NK-92 treated with Interleukin-12 subunit alpha and Interleukin-12 subunit beta, amount 100 ng/mL, for 24 hours (cell line): ENCODE data around the gene SLC28A3.

Source experiments
- DNase-seq: peaks from one replicate; lab custom pipeline; 2025; lab: John Stamatoyannopoulos, UW

The SLC28A3 gene

DNA sequence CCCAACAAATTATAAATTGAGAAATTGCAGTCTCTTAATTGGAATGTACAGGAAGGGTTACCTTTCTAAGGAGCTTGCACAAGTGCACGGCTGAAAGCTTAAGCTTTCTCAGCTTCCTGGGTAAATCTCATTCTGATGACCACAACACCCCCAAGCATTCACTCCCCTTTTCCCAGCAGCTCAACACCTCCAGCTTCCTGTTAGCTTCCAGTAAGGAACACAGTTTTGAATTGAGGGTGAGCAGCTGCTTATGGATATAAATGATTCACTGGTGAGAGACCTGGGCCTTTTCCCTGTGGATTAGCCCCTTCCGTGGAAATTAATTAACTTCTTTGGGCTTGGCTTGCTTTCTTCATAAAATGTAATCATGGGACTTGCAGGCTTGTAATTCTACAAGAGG, 101.2 kb downstream of the SLC28A3 start:
- no peak for DNase-seq

DNA sequence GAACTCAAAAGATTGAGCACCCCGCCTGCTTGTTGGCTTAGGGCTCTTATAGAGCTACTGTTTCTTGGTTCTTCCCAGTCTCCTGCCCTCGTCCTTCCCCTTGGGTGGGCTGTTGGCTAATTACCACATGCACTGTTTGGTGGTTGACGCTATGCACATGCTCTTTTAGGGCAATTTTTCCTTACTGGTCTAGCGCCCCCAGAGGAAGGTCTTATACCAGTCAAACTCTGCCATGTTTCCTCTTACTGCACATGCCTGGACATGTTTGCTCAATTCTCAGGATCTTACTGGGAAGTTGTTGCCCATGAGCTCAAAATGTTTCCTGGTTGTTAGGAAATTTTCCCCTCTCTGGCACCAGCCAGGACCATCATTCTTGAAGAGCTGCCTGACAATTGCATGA, 101.9 kb downstream of the SLC28A3 start:
- no peak for DNase-seq

DNA sequence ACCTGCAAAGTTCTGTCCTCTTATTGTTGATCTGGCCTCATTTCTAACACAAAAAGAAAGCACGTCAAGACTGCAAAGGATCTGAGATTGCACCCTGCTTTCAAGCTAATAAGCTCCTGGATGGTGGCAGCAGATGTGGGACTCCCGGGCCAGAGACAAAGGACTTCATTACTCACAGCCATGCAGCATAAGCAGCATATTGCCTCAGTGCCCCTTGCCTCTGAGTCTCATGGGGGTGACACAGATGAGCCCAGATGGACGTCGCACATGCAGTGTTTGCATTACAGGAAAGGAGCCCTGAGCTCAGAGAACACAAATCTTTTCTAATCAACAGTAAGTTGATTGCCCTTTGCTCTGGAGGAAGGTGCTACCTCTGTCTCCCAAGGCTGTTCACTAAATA, 105.0 kb downstream of the SLC28A3 start:
- DNase-seq = no peak

DNA sequence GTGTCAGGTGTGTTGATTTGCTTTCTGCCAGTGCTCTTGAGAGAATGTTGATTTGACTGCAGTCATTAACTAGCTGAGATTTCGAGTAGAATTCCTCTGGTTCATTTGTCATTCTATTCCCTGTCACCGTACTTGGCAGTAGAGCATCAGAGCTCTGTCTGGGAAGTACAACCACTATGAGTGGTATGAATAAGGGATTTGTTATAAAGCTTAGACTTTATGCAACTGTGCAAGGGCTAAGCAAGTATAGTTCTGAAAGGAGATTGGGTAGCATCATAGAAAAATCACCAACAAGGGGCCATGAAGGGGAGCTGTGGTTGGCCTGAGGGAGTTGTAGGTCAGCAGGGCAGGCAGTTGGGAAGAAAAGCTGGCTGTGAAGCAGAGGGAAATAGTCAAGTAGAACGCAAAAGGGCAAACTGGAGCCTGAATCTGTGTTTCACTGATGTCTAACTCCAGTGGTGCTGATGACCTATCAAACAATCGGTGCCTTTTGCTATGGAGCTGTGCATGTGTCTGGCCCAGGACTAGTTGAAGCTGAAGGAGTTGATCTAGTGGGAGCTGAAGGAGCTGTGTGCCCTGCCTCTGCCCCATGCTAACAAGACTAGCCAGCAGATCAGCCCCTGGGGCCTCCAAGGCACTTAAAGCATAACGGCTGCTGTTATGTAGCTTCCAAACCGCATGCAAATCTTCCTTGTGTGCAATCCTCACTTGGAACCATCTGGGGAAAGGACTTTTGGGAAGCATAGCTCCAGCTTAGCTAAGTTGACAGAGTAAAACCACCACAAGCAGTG, 110.0 kb downstream of the SLC28A3 start:
- no peak for DNase-seq

DNA sequence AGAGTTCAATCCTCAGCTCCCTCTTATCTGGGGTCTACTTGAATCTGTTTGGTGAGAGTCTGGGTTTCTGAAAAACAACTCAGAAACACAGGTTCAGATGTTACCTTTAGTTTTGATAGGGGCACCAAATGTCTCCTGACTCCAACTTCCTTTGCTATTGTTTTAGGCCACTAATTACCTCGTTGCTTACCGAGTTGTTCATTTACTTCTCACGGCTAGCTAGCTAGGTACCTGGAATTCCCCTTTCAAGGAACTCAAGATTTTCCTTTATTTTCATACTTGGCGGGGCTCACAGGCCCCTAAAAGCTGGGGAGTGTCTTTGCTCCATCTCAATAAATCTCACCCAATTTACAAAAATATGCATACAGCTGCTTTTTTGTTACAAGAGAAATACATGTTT, 111.4 kb downstream of the SLC28A3 start:
- DNase-seq = no peak

DNA sequence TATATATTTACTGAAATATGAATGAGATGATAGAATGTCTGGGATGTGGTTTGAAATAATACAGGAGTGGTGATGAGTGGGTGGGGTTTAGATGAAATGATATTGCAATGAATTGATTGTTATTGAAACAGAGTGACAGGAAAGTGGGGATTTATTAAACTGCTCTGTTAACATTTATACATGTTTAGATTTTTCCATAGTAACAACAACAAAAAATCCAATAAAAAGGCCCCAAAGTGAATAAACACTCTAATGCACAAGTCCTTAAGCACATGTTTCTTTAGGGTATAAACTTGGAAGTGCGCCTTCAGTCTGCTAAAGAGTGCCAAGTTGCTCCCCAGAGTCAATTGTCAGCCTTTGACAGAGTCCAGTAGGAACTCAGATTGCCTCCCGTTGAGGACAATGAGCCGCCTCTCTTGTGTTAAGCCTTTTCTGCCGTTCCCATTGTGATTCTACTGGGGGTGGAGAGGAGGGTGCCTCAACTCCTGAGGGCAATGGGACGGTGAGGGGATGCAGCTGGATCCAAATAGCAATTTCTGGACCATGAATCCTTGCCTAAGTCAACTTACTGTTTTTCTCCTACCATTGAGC, 112.3 kb downstream of the SLC28A3 start:
- DNase-seq = no peak

DNA sequence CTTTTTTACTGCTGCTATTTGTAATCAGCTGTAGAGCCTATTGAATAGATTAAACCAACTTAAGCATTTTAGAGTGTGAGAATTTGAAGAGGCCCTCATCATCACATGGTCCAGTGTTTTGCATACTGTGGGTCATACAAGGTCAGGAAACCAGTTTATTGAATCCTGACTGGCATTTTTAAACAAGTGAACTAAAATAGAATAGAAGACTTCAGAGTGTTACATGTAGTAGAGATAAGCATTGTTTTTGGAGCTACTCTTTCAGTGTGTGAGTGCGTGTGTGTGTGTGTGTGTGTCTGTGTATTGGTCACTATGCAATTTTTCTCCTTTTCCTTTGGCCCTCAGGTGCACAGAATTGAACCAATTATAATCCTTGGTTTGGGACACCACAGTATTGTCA, 114.4 kb downstream of the SLC28A3 start:
- DNase-seq = no peak
